ENCODE results near the gene KRT16.
"Not testable (repeated sequence)": the region's sequence is repeated elsewhere in the genome, so short reads cannot be mapped to it uniquely, and the experiment has no call there.

Gene KRT16

GRCh38 chr17:41613277-41614082, 913 bp upstream of the KRT16 start:
- no peak for DNase-seq

GRCh38 chr17:41610965-41611640, 1.5 kb downstream of the KRT16 start:
- no peak for DNase-seq

GRCh38 chr17:41610061-41610517, 2.5 kb downstream of the KRT16 start:
- not testable (repeated sequence) for DNase-seq

- DNase-seq, result not testable (repeated sequence)
Measured at GRCh38 chr17:41606930-41607329, 5.6 kb downstream of the KRT16 start.

GRCh38 chr17:41602524-41602923, 10.0 kb downstream of the KRT16 start:
- no peak for DNase-seq

GRCh38 chr17:41600318-41600717, 12.2 kb downstream of the KRT16 start:
- no peak for DNase-seq

GRCh38 chr17:41599680-41600079, 12.9 kb downstream of the KRT16 start:
- DNase-seq, result no peak

- no peak for DNase-seq
Measured at GRCh38 chr17:41595585-41595984, 17.0 kb downstream of the KRT16 start.

- no peak for DNase-seq
Measured at GRCh38 chr17:41594363-41594915, 18.1 kb downstream of the KRT16 start.

GRCh38 chr17:41593306-41593981, 19.1 kb downstream of the KRT16 start:
- DNase-seq, result no peak

- DNase-seq, result no peak
Measured at GRCh38 chr17:41592601-41593305, 19.8 kb downstream of the KRT16 start.

GRCh38 chr17:41589301-41589700, 23.3 kb downstream of the KRT16 start:
- no peak for DNase-seq

GRCh38 chr17:41588126-41588810, 24.3 kb downstream of the KRT16 start:
- DNase-seq, result no peak

GRCh38 chr17:41586863-41587495, 25.6 kb downstream of the KRT16 start, which contains the start of gene KRT14:
KRT14 (minus strand) TSS chr17:41586895; CDS start chr17:41586834, 61 bp downstream.
- DNase-seq, result no peak

- DNase-seq, result no peak
Measured at GRCh38 chr17:41585301-41586056, 27.1 kb downstream of the KRT16 start.

GRCh38 chr17:41584331-41584927, 28.1 kb downstream of the KRT16 start:
- not testable (repeated sequence) for DNase-seq

- DNase-seq, result no peak
Measured at GRCh38 chr17:41583137-41584127, 29.1 kb downstream of the KRT16 start.

- DNase-seq, result not testable (repeated sequence)
Measured at GRCh38 chr17:41582061-41582968, 30.3 kb downstream of the KRT16 start.

Measured in bone marrow (tissue), 2 donors.